GM23248 (cell line): ENCODE data around the gene FABP1.

Experiments used
- EZH2 ChIP-seq: fragments of 200-600 bp; sonication (generic); IDR thresholded peaks from 2 replicates; pipeline ENCODE4 v1.6.1; 2018; ENCODE audit warnings: antibody characterized with exemption, mild to moderate bottlenecking; ENCODE audit not compliant: insufficient read depth, poor library complexity, severe bottlenecking
- EZH2phosphoT487 ChIP-seq: fragments of 200-600 bp; sonication (generic); IDR thresholded peaks from 2 replicates; pipeline ENCODE4 v1.6.1; 2018; ENCODE audit warnings: antibody characterized with exemption, moderate library complexity, mild to moderate bottlenecking, low read depth; ENCODE audit not compliant: insufficient read depth

GRCh38 chr2:88171966-88172365, 44.1 kb upstream of the FABP1 start:
- TF ChIP-seq EZH2 (no peak), EZH2phosphoT487 (no peak)
